HL-60 (cell line): Measurements from ENCODE around the gene GFRA1.

Experiments
- DNase-seq, 2 experiments: peaks; one replicate each; pipeline ENCODE4 v3.0.0-alpha.2; 2010 to 2020; ENCODE audit warnings: low read depth in 1 of 2, low spot score in 1 of 2
- H3K27ac ChIP-seq: fragments of 250-450 bp; sonication (Bioruptor Pico); replicated peaks from 2 replicates; pipeline ENCODE4 v1.5.1; 2020; ENCODE audit warnings: mild to moderate bottlenecking, moderate library complexity
- H3K27me3 ChIP-seq: fragments of 250-450 bp; sonication (Bioruptor Pico); 2 replicates; pipeline ENCODE4 v1.5.1; 2021; ENCODE audit warnings: mild to moderate bottlenecking, moderate library complexity; ENCODE audit not compliant: insufficient read depth, poor library complexity, severe bottlenecking
- H3K4me3 ChIP-seq: replicated peaks from 2 replicates; pipeline ENCODE4 v1.5.1; 2011; ENCODE audit warnings: mild to moderate bottlenecking, control low read depth, low read length; ENCODE audit not compliant: insufficient read depth
- CTCF ChIP-seq: IDR thresholded peaks from one replicate; pipeline ENCODE4 v1.5.1; 2011; ENCODE audit warnings: low read length, control low read depth, inconsistent platforms; ENCODE audit not compliant: insufficient read depth
- GABPA ChIP-seq: IDR thresholded peaks from 2 replicates; pipeline ENCODE4 v1.6.1; 2012; ENCODE audit warnings: low read depth
- POLR2AphosphoS5 ChIP-seq: IDR thresholded peaks from 2 replicates; pipeline ENCODE4 v1.6.1; 2012; ENCODE audit warnings: low read depth
- REST ChIP-seq: IDR thresholded peaks from 2 replicates; pipeline ENCODE4 v1.6.1; 2012; ENCODE audit warnings: low read depth; ENCODE audit not compliant: insufficient replicate concordance
- SPI1 ChIP-seq: IDR thresholded peaks from 2 replicates; pipeline ENCODE4 v1.6.1; 2012; ENCODE audit warnings: low read depth, mild to moderate bottlenecking, borderline replicate concordance

GFRA1 gene

GRCh38 chr10:116104210-116104932, 168.6 kb downstream of the GFRA1 start:
- no peak for DNase-seq
- H3K4me3 ChIP-seq = no peak overlapping the region
- no peak for TF ChIP-seq POLR2AphosphoS5
- TF ChIP-seq GABPA = no peak
- TF ChIP-seq REST = no peak
- no peak for TF ChIP-seq CTCF
- no peak for TF ChIP-seq SPI1

GRCh38 chr10:116103668-116104067, 169.3 kb downstream of the GFRA1 start:
- Histone ChIP-seq H3K27me3 (no peaks in the 10 kb centered on the region), H3K27ac (no peak overlapping the region), H3K4me3 (no peak overlapping the region)
- TF ChIP-seq POLR2AphosphoS5 (no peak), REST (no peak), SPI1 (no peak), CTCF (no peak), GABPA (no peak)
- DNase-seq = no peak

More at GRCh38 chr10:116104210-116104932, 168.6 kb downstream of the GFRA1 start:
- no peak overlapping the region for H3K27ac ChIP-seq
- no peaks in the 10 kb centered on the region for H3K27me3 ChIP-seq

- Histone ChIP-seq H3K27me3 (no peaks in the 10 kb centered on the region), H3K4me3 (no peak overlapping the region)
- TF ChIP-seq CTCF (no peak), SPI1 (no peak), GABPA (no peak), REST (no peak), POLR2AphosphoS5 (no peak)
Observed at GRCh38 chr10:116101616-116102315, 171.2 kb downstream of the GFRA1 start.

More at GRCh38 chr10:116101616-116102315, 171.2 kb downstream of the GFRA1 start:
- no peak overlapping the region for H3K27ac ChIP-seq
- no peak for DNase-seq
